GM18870 (cell line): ENCODE measurements around the gene MMRN2.
"Not testable (repeated sequence)": the region's sequence is repeated elsewhere in the genome, so short reads cannot be mapped to it uniquely, and the experiment has no call there.

Experiments used
- ATAC-seq: cut with Tn5 transposase; IDR thresholded peaks from one replicate; pipeline ENCODE4 v1.9.1; 2021; ENCODE audit warnings: moderate library complexity; ENCODE audit not compliant: unreplicated experiment

The MMRN2 gene

GRCh38 chr10:86957471-86958115, at the start of gene MMRN2:
Gene MMRN2 (minus strand): TSS chr10:86957615. CDS start chr10:86957541, 74 bp downstream.
- no peak for ATAC-seq

GRCh38 chr10:87007124-87007523, 49.7 kb upstream of the MMRN2 start:
- not testable (repeated sequence) for ATAC-seq

- no peak for ATAC-seq
Observed at GRCh38 chr10:87000491-87000890, 43.1 kb upstream of the MMRN2 start.

- ATAC-seq: not testable (repeated sequence)
Observed at GRCh38 chr10:86999802-87000403, 42.5 kb upstream of the MMRN2 start.

- no peak for ATAC-seq
Observed at GRCh38 chr10:86992929-86993328, 35.5 kb upstream of the MMRN2 start.

GRCh38 chr10:86992456-86992855, 35.0 kb upstream of the MMRN2 start:
- ATAC-seq: no peak

- not testable (repeated sequence) for ATAC-seq
Observed at GRCh38 chr10:86991362-86991761, 33.9 kb upstream of the MMRN2 start.

- ATAC-seq: no peak
Observed at GRCh38 chr10:86988520-86988919, 31.1 kb upstream of the MMRN2 start.

GRCh38 chr10:86984498-86984897, 27.1 kb upstream of the MMRN2 start:
- ATAC-seq: not testable (repeated sequence)

GRCh38 chr10:86981716-86982115, 24.3 kb upstream of the MMRN2 start:
- no peak for ATAC-seq

- ATAC-seq: not testable (repeated sequence)
Observed at GRCh38 chr10:86981020-86981419, 23.6 kb upstream of the MMRN2 start.

GRCh38 chr10:86979977-86980448, 22.6 kb upstream of the MMRN2 start:
- ATAC-seq: no peak

GRCh38 chr10:86979296-86979818, 21.9 kb upstream of the MMRN2 start:
- ATAC-seq: no peak

GRCh38 chr10:86978457-86978856, 21.0 kb upstream of the MMRN2 start:
- not testable (repeated sequence) for ATAC-seq

GRCh38 chr10:86976362-86977056, 19.1 kb upstream of the MMRN2 start:
- ATAC-seq: no peak

GRCh38 chr10:86974484-86974883, 17.1 kb upstream of the MMRN2 start:
- no peak for ATAC-seq

GRCh38 chr10:86972613-86973380, 15.4 kb upstream of the MMRN2 start:
- ATAC-seq: no peak

- peak; percentile 43 for ATAC-seq
Observed at GRCh38 chr10:86971232-86971991, 14.0 kb upstream of the MMRN2 start.

- ATAC-seq: peak; percentile 3
Observed at GRCh38 chr10:86970982-86971231, 13.5 kb upstream of the MMRN2 start.

- ATAC-seq: no peak
Observed at GRCh38 chr10:86970162-86970981, 13.0 kb upstream of the MMRN2 start.
